HG02759 (cell line): ENCODE data around the gene GHR.

Source experiments
- ATAC-seq: cut with Tn5 transposase; IDR thresholded peaks from one replicate; pipeline ENCODE4 v1.9.1; 2021; ENCODE audit warnings: mild to moderate bottlenecking, moderate library complexity; ENCODE audit not compliant: unreplicated experiment

GHR gene

GRCh38 chr5:42515504-42515903 is 92.3 kb downstream of the GHR start:
- no peak for ATAC-seq

GRCh38 chr5:42516282-42517042 is 93.2 kb downstream of the GHR start:
- no peak for ATAC-seq

- no peak for ATAC-seq
These were observed 93.9 kb downstream of the GHR start for GRCh38 chr5:42517164-42517563.

GRCh38 chr5:42518595-42519221 is 95.5 kb downstream of the GHR start:
- no peak for ATAC-seq

GRCh38 chr5:42520203-42520602 is 97.0 kb downstream of the GHR start:
- ATAC-seq: no peak

- ATAC-seq: no peak
These were observed 97.7 kb downstream of the GHR start for GRCh38 chr5:42520957-42521356.

GRCh38 chr5:42521406-42521805 is 98.2 kb downstream of the GHR start:
- ATAC-seq: no peak

- no peak for ATAC-seq
These were observed 99.5 kb downstream of the GHR start for GRCh38 chr5:42522783-42523182.

- ATAC-seq: no peak
These were observed 102.9 kb downstream of the GHR start for GRCh38 chr5:42526179-42526578.

GRCh38 chr5:42531611-42532010 is 108.4 kb downstream of the GHR start:
- no peak for ATAC-seq

GRCh38 chr5:42542106-42542505 is 118.9 kb downstream of the GHR start:
- no peak for ATAC-seq

GRCh38 chr5:42543774-42544173 is 120.5 kb downstream of the GHR start:
- no peak for ATAC-seq

- no peak for ATAC-seq
These were observed 121.8 kb downstream of the GHR start for GRCh38 chr5:42545038-42545437.

- no peak for ATAC-seq
These were observed 123.9 kb downstream of the GHR start for GRCh38 chr5:42547141-42547540.

GRCh38 chr5:42547894-42548293 is 124.7 kb downstream of the GHR start:
- ATAC-seq: no peak

- ATAC-seq: no peak
These were observed 129.4 kb downstream of the GHR start for GRCh38 chr5:42552597-42552996.

- no peak for ATAC-seq
These were observed 130.2 kb downstream of the GHR start for GRCh38 chr5:42553461-42553860.

GRCh38 chr5:42555010-42555409 is 131.8 kb downstream of the GHR start:
- no peak for ATAC-seq

GRCh38 chr5:42555797-42556196 is 132.6 kb downstream of the GHR start:
- ATAC-seq: no peak

GRCh38 chr5:42557689-42558088 is 134.4 kb downstream of the GHR start:
- ATAC-seq: no peak

- no peak for ATAC-seq
These were observed 138.4 kb downstream of the GHR start for GRCh38 chr5:42561656-42562055.

- no peak for ATAC-seq
These were observed 141.6 kb downstream of the GHR start for GRCh38 chr5:42564689-42565356.
